NOMO-1 treated with DMSO at 0.1 percent for 48 hours (cell line): ENCODE measurements around the gene IL22.
A peak's percentile ranks its signal among the peaks of the same experiment; 100 is the strongest.

Experiments used
- DNase-seq: peaks from one replicate; lab custom pipeline; 2025; ENCODE audit not compliant: unreplicated experiment; lab: John Stamatoyannopoulos, UW

IL22 gene

DNA sequence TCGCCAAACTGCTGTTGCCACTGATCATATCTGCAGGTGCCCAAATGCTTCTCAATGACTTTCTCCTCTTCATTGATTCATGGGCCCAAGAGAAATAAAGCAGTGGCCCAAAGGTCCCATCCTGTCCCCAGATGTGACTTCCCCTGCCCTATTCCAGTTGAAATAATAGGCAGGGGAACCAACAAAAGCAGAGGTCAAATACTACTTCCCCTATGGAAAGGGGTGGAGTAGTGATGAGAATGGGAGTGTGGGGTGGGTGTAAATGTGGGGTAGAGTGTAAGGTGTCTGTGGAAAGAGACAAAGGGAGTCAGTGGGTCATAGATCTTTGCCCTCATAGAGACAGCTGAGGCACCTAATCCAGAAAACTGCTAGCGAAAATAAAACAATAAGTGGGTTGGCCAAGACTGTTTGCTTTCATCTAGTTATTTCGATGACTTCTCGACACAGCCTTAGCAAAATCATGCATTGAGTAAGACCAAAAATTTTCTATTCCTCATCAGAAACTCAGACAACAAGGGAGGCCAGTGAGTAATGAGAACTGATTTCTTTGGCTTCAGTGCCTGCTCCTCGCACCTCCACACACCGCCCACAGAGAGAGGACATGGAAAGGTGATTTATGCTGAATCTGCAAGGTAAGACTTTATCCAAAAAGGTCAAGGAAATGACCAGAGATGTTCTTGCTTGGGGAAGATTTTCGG lies 10.9 kb upstream of the IL22 start:
- DNase-seq: no peak

DNA sequence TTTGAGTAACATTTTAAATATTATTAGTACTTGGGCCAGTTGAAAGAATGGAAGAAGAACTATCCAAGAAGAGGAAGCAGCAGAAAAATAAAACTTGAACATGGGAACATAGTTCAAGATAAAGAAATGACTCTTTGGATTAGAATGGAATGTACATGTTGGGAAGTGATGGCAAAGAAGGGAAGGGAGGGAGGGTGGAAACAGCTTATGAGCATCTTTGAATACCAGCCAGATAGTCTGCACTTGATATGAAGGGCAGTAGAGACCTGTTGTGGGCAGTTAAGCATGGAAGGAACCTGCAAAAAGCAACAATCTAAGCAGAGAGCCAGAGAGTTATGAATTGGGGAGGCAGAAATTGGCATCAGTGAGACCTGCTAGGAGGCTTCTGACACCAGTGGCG lies 10.0 kb upstream of the IL22 start:
- no peak for DNase-seq

DNA sequence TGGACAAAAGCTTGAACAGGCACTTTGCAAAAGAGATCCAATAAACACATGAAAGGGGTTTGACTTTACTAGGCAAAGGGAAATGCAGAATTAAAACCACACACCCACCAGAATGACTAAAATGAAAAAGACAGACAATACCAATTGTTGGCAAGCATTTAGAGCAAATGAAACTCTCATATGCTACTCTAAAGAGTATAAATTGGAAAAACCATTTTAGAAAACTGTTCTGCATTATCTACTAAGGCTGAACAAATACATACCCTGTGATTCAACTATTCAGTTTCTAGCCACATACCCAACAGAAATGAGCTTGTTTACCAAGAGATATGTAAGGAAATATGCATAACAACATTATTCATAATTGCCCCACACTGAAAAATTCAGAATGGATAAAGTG lies 8.5 kb upstream of the IL22 start:
- DNase-seq: no peak

DNA sequence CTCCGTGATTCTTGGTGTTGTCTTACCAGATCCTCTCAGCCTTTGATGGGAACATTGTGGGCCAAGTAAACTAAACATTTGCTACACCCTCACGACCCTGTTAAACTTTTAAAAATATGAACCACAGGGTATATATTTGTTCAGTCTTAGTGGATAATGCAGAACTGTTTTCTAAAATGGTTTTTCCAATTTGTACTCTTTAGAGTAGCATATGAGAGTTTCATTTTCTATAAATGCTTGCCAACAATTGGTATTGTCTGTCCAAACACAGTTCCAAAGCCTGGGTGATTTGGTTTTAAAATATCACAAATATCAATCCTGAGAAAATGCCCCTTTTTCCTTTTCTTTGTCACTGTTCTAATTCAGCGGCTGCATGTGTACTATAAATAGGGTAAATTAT lies 6.7 kb upstream of the IL22 start:
- DNase-seq: no peak

DNA sequence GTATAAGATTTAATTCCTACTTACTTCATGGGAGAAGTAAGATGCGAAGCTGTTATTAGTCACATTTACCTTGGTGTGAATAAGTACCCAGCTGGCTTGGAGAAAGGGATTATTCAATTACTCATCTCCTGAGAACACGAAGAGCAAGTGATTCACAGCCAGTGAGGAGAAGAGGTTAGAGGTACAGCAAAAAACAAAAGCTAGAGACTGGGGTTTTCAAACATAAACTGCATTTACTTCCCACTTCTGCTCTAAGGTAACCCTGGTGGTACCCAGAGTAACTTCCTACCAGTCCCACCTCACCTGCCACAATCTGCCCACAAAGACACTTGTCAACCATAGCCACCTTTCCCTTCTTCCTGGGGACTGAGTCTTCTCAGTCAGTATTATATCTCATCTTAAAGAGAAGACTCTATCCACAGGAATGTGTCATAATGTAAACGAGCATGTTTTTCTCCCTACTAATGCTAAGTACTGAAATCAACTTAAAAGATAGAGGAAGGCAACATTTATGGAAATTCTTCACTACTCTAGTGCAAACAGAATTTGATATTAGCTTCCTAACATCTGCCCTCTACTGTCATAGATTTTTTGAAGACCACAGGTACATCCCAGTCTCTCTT lies 6.0 kb upstream of the IL22 start:
- no peak for DNase-seq

DNA sequence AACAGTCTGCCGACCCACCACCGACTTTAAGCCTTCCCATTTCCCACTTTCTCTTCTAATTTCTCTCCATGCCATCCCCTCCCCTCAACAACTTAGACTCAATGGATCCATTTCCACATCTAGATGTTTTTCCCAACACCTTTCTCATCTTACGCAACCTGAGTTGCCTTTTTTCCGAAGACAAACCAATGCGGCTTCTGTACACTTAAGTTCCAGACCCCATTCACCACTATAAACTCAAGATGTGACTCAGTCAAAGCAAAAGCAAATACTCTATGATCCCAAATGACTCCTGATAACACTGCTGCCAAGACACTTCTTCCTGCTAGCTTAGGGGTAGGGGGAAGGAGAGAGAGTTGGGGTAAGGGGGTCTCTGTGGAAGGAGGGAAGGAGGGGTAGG lies 1.3 kb downstream of the IL22 start:
- no peak for DNase-seq

DNA sequence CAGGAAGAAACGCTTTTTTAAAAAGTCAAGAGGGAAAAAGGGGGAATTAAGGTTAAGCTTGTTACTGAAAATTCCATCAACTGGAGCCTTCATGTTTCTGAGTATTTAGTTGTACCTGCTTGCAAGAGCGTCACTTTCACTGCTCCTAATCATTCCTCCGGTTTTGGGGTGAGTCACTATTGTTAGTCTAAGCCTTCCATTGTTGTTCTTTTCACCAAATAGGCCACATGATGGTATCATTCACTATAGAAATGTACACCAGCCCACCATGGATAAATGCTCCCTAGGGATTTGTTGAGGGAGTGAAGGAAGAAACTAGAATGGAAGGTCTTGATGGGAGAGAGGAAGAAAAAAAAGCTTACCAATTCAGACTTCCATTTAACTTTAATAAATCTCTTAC lies 3.0 kb downstream of the IL22 start:
- no peak for DNase-seq

DNA sequence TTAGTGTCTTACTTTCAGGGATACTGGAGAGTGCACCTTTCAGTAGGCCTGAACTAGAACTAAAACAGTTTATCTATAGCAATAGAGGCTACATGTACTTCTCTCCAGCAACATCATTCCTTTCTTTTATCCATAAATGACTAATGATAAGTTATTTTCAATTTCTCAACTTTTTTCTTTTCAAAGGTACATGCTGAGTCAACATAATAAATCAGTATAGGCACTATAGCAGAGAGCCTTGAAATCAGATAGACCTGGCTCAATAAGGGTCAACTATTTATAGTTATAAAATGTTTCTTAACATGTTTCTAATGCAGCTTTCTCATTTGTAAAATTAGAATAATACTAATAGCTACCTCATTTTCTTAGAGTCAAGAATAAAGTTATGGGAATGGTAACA lies 5.6 kb downstream of the IL22 start:
- DNase-seq: no peak

DNA sequence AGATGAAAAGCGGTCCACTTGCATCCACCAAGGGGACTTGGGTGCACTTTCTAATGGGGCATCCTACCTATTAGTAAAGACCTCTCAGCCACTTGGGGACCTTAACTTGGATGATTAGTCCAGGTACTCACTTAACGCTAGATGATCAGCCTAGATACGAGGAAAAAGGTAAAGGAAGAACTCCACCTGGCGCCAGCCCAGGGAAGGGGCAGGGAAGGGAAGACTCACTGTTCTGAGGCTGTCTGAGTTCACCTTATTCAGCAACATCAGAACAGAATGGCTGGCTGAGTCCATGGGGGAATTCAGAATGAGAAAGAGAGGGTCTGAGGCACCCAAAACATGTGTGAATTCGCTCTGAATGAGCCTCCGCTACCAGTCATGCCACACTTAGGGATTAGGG lies 7.1 kb downstream of the IL22 start:
- DNase-seq: no peak

DNA sequence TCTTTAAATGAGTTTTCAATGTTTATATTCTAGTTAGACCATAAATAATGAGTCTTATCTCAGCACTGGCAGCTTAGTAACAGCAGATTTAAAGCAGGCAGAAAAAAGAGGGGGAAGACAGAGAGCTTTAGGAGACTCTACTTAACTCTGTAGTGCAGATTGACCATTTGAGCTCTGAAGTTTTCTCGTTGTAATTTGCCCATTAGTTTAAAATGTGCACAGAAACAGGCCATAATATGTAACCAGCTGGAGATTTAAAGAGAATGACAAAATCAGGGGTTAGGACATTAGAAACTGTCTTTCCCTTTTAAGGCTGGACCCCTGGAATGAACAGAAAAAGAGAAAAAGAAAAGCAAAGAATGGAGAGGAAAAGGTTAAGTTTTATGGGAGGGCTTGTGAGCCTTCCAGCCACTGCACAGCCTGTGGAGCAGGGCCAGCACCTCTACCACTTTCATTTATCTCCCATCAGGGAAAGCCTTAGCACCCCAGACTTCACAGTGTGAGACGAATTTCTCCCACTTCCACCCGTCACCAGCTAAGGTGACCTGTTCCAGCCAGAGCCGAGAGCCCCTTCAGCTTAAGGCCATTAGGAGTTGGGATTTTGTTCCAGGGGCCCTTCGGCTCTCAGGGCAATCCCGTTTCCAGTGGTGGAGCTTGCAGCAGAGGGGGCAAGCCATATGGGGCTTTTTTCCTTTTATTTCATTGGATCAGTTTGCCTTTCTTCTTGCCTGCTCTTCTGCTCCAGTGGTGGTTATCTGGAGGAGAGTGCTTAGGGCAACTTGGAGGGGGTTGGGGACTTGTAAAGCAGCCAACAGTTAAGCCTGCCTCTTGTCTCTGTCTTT lies 8.0 kb downstream of the IL22 start:
- DNase-seq: no peak

DNA sequence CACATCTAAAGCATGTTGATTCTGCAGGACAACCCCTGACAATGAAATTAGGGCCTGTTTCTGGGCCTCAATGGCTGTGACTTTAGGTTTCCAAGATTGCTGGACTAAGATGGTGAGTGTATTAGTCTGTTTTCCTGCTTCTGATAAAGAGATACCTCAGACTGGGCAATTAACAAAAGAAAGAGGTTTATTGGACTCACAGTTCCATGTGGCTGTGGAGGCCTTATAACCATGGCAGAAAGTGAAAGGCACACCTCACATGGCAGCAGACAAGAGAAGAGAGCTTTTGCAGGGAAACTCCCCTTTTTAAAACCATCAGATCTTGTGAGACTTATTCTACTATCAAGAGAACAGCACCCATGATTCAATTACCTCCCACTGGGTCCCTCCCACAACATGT lies 10.6 kb downstream of the IL22 start:
- no peak for DNase-seq

DNA sequence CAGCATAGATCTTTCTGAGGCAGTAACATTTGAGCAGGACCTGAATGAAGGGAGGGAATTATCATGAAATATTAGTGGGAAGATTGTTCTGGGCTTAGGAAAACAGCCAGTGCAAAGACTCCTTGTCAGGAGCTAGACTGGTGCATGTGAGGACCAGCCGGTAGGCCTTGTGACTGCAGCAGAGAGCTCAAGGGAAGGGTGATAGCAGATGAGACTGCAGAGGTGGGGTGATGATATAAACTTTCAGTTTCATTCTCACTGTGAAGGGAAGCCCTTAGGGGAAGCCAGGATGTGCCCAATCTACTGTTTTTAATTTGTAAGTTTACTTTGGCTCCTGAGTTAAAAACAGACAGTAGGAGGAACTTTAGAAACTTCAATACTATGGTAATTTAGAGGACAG lies 12.4 kb downstream of the IL22 start:
- DNase-seq: peak; percentile 62

DNA sequence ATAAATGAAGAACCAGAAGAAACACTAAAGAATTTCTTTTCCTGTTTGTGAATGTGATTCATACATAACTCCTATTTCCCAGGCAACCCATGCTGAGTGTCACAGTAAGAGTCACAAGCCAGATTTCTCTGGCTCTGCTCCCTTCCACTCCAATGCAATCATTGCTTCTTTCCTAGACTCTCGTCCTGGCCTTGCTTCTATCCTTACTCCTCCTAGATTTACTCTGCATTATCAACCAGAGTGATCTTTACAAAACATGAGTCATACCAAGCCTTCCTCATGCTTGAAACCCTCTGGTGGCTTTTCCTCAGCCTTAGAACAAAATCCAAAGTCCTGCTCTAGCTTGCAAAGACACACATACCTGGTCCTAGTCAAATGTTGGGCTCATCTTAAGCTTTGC lies 13.3 kb downstream of the IL22 start:
- no peak for DNase-seq

DNA sequence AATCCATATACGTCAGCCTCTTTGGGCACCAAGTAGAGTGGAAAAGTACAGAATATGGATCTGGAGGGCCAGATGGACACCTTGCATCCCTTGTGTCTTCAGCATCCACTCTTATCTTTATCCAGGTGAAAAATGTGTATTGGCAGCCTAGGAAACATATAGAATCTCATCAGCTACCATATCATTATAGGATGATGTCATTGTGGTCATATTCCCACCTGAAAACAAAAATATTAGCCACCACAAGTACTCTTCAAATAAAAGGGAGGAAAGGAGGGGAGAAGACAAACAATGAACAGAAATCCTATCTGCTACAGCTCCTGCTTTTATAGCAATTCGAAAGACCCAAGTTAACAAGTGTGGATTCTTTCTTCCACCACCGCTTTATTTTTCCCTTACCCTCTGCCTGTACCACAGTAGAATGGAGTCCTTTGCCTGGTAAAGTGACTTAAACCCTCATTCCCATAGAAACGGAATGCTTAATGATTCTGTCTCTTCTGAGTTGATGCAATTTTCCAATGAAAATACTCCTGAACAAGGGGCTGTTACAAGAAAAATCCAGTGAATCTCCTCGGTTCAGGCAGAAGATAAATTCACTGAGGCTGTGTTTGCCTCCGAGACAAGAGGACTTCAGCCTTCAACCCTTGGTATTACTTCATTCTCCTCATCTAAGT lies 14.0 kb downstream of the IL22 start:
- no peak for DNase-seq

DNA sequence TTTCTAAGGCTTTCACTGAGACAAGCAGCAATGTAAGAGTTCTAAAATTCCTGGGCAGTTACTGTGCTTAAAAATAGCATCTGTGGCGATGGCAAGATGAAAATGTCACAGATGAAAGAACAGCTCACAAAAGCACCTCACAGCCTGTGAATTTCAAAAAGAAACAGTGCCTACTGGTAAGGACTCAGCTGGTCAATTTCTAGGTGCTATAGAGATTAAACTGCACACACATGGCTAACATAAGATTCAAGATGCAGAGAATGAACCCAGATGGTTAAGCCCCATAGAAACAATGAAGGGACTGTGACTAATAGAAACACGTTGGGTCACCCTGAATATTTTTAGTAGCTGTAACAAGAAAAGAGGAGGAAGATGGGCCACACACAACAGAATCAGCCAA lies 15.8 kb downstream of the IL22 start:
- no peak for DNase-seq

DNA sequence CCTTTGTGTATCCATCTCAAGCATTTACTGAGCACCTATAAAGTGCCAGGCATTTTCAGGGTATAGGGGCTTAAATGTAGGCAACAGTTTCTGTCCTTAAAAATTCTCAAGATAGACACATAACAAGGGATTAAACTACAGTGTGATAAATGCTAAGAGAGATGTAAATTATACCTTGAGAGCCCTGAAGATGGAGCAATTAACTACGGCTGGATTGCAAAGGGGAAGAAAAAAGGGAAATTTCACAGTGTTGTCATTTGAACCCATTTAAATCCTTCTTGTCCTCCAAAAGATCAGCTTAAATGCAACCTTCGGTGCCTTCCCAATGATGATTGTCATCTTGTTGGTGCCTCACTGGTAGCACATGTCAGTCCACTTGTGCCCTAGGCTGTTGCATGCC lies 16.3 kb downstream of the IL22 start:
- peak; percentile 49 for DNase-seq

DNA sequence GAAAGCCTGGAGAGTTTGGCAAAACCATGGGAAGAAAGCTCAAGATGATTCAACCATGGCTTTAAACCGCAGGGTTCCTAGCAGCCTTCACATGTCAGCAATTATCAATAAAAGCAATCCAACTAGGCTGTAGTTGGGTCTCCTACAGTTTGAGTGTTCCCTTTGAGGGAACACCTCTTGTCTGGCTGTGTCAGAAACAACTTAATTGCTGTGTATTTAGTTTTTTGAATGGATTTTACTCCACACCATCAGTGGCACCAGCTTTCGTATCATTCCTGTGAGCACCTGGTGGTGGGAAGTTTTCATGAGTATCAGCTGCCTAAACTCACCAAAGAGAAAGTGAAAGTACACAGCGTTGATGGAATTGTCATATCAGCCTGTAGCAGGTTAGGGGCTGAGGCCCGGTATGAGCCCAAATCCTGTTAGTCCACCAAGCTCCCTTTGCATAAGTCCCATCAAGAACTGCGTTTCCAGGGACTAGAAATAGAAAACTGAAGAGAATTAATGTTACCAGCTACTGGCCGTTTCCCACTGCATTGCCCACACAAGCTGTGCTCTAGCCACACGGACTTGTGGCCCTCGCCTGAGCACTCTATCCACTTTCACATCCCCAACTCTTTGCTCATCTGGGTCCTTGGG lies 16.9 kb downstream of the IL22 start:
- DNase-seq: peak; percentile 55

DNA sequence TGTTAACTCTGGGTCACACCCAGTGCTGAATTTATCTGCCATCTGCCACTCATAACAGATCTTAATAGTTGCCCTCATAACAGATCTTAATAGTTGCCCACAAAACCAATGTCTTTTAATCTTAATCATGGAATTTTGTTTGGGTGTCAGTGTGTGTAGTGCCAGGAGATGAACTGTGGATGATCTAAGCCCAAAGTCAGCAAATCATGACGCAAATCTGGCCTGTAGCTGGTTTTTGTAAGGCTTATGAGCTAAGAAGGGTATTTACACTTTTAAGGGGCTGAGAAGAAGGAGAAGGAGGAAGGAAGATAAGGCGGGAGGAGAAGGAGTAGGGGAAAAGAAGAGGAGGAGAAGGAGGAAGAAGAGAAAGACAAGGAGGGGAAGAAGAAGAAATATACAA lies 17.8 kb downstream of the IL22 start:
- DNase-seq: no peak

DNA sequence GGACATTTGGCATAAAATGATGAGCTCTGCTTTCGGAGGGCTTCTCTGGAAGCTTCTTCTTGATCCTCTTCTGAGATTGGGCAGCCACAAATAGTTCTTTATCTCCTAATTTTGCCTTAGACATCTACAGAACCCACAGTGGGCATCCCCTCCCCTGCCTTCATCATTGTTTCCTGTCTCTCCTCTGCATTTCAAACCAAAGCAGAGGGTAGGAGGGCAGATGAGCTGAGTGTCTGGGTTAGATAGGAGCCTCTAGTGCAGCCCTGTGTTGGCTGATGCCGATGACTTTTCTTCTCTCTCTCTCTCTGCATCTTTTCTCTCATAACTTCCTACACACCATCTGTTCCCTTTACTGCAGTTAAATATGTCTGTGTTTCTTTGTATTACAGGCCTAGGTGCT lies 19.3 kb downstream of the IL22 start:
- DNase-seq: no peak

DNA sequence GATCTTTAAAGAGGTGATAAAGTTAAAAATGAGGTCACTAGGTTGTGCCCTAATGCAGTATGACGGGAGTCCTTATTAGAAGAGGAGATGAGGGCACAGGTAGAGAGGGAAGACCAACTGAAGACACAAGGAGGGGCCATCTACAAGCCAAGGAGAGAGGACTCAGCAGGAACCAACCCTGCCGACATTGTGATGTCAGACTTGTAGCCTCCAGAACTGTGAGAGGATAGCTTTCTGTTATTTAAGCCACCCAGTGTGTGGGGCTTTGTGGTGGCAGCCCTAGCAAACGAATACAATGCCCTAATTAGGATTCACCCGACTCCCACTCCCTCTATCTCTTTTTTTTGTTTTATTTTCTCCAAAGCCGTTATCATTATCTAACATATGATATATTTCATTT lies 19.9 kb downstream of the IL22 start:
- no peak for DNase-seq

DNA sequence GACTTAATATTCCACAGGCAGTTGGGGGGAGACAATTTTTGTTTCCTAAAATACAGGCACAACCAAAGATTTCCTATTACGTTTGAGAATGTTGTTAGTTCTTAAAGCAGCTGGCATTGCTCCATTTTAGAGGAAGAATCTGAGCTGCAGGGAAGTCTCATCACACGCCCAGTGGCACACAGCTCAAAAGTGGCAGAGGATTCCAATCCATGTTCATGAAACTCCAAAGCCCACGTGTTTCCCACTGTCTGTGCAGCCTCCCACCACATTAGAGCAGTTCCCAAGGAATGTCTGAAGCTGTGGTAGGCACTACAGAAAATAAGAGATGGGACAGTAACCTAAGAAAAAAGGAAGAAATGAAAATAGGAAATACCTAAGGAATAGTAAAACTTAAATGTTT lies 21.7 kb downstream of the IL22 start:
- no peak for DNase-seq
